IMR-90 (cell line): ENCODE data around the gene LRRC4.

Source experiments
- CEBPB ChIP-seq: IDR thresholded peaks from 2 replicates; pipeline ENCODE4 v1.6.1; 2012; ENCODE audit warnings: low read depth, low read length, improper control_type of control experiment
- CHD1 ChIP-seq: IDR thresholded peaks from 2 replicates; pipeline ENCODE4 v1.6.1; 2012; ENCODE audit warnings: low read depth, low read length, improper control_type of control experiment
- CTCF ChIP-seq: conservative IDR thresholded peaks from 2 replicates; pipeline ENCODE4 v1.5.1; 2012; ENCODE audit warnings: mild to moderate bottlenecking, low read depth, low read length, improper control_type of control experiment
- ELK1 ChIP-seq: fragments of 150-350 bp; IDR thresholded peaks from 2 replicates; pipeline ENCODE4 v1.6.1; 2016; ENCODE audit warnings: low read depth, mild to moderate bottlenecking, low read length, moderate library complexity, borderline replicate concordance
- FOS ChIP-seq: fragments of 150-350 bp; IDR thresholded peaks from 2 replicates; pipeline ENCODE4 v1.6.1; 2016; ENCODE audit warnings: low read depth, low read length
- MAFK ChIP-seq: IDR thresholded peaks from 2 replicates; pipeline ENCODE4 v1.6.1; 2012; ENCODE audit warnings: low read depth, low read length, improper control_type of control experiment
- MXI1 ChIP-seq: IDR thresholded peaks from 2 replicates; pipeline ENCODE4 v1.6.1; 2012; ENCODE audit warnings: low read depth, mild to moderate bottlenecking, low read length, moderate library complexity, borderline replicate concordance
- POLR2A ChIP-seq: IDR thresholded peaks from 2 replicates; pipeline ENCODE4 v1.6.1; 2012; ENCODE audit warnings: mild to moderate bottlenecking, low read depth, low read length
- RAD21 ChIP-seq: IDR thresholded peaks from 2 replicates; pipeline ENCODE4 v1.6.1; 2012; ENCODE audit warnings: low read length, improper control_type of control experiment
- RCOR1 ChIP-seq: IDR thresholded peaks from 2 replicates; pipeline ENCODE4 v1.6.1; 2012; ENCODE audit warnings: mild to moderate bottlenecking, low read length, improper control_type of control experiment; ENCODE audit not compliant: insufficient replicate concordance
- RFX5 ChIP-seq: IDR thresholded peaks from 2 replicates; pipeline ENCODE4 v1.8.0; 2012; ENCODE audit warnings: low read depth, mild to moderate bottlenecking, low read length, moderate library complexity
- SMC3 ChIP-seq: fragments of 150-350 bp; IDR thresholded peaks from 2 replicates; pipeline ENCODE4 v1.6.1; 2016; ENCODE audit warnings: low read depth, mild to moderate bottlenecking, antibody characterized with exemption, low read length, moderate library complexity

GRCh38 chr7:128019288-128019687 lies 11.9 kb downstream of the LRRC4 start:
- TF ChIP-seq CTCF (no peak), POLR2A (no peak), RAD21 (no peak), RFX5 (no peak), SMC3 (no peak), ELK1 (no peak), CEBPB (no peak), RCOR1 (no peak), CHD1 (no peak), MAFK (no peak), MXI1 (no peak), FOS (no peak)
